Stimulated activated CD4-positive, alpha-beta T cell treated with anti-CD3 and anti-CD28 coated beads, Interleukin-1b, Interleukin-23, amount 100 ng/mL, for 1 hour (primary cell): ENCODE measurements around the gene DPP7.
"Not testable (repeated sequence)": the region's sequence is repeated elsewhere in the genome, so short reads cannot be mapped to it uniquely, and the experiment has no call there.

Experiments
- DNase-seq, 2 donors: peaks; one replicate each; pipeline ENCODE4 v3.0.0-alpha.2; 2020; ENCODE audit warnings: low read depth in 2 of 2

DPP7 gene

DNA sequence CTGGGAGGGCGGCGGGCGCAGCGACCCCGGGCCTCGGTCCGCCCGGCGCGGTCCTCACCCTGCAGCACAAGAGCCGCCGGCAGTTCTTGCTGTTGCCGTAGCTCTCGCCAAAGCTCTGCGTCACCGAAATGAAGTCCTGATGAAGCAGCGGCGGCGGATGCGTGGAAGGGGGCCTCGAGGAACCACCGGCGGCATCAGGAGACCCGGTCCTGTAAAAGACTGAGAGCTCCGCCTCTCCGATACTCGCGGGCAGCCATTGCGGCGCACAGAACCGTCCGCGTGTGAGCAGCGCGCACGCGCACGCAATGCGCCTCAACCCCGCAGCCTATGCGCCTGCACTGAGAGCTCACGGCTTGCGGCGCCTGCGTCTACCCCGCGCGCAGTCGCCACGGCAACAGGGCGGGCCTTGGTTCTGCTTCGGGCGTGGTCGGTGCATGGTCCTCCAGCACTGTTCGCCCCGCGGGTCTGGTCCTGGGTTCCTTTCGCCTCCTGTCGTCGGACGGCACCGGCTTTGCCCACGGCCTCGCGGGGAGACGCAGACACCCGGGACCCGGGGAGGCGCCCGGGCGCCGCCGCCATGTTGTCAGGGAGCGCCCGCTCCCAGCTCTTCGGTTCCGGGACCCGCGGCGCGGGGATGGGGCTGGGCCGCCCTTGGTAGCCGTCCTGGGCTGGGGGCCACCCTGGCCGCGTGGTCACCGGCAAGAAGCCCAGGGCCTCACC lies 15.1 kb upstream of the DPP7 start:
- peak; percentile 66 to 73 for DNase-seq

- DNase-seq, result no peak
These were observed 14.4 kb upstream of the DPP7 start for GRCh38 chr9:137128862-137129455.

DNA sequence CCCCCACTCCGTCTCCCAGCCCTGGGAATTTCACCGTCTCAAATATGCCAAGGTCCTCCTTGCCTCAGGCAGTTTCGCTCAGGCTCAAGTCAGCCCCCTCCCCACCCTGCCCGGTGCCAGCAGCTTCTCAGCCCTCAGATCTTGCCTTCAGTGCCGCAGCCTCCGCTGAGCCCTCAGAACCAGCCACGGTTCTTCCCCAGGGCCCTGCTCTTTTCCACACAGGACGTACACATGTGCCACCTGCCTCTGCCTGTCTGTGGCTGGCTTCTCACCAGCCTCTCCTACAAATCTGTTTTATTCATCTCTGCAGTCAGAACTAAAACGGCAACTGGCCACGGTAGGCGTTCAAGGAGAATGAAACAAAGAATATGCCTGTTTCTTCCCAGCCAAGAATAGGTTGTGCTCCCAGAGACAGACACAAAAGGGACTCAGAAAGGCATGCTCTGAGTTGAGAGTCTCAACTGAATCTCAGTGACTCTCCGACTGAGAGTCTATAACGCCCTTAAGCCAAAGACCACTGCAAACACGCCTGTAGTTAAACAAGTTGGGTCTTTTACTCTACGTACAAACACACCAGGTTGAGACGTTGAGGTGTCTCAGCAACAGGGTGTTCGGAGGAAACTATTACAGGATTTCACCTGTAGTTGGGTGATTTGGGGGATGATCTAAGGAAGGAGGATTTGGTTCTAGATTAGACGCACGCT lies 13.8 kb upstream of the DPP7 start:
- DNase-seq, result no peak

GRCh38 chr9:137127301-137128157 lies 13.0 kb upstream of the DPP7 start:
- no peak for DNase-seq

DNA sequence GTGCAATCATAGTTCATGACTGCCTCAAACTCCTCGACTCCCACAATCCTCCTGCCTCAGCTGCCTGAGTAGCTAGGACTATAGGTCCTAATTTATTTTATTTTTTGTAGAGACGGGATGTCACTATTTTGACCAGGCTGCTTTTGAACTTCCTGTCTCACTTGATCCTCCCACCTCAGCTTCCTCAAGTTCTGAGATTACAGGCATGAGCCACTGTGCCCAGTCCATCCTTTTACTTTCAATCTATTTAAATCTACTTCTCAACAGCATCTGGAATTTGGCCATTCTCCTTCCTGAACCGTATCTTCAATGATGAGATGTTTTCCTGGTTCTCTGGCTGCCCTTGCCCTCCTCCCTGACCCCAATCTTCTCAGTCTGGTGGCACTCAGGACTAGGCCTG lies 12.3 kb upstream of the DPP7 start:
- DNase-seq, result no peak

DNA sequence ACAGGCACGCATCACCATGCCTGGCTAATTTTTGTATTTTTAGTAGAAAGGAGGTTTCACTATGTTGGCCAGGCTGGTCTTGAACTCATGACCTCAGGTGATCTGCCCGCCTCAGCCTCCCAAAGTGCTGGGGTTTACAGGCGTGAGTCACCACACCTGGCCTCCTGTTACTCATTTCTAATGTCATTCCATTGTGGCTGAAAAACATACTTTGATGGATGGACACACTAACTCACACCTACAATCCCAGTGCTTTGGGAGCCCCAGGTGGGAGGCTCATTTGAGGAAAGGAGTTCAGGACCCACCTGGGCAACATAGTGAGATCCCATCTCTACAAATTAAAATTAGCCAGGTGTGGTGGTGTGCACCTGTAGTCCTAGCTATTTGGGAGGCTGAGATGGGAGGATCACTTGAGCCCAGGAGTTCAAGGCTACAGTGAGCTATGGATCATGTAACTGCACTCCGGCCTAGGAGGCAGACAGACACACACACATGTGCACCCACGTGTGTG lies 9.5 kb upstream of the DPP7 start:
- not testable (repeated sequence) for DNase-seq

DNA sequence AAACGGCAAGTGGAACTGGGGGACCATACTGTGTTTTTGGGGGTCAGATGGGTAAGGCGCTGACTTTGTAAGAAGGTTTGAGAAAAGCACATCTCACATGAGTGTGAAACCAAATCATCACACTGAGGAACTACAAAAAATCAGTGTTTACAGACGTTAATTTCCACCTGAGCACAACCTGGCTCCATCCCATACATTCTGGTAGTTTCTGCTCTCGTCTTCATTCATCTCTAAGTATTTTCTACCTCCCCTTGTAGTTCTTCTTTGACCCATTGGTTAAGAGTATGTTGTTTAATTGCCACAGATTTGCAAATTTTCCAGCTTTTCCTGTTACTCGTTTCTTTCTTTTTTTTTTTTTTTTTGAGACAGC lies 8.9 kb upstream of the DPP7 start:
- DNase-seq, result no peak

DNA sequence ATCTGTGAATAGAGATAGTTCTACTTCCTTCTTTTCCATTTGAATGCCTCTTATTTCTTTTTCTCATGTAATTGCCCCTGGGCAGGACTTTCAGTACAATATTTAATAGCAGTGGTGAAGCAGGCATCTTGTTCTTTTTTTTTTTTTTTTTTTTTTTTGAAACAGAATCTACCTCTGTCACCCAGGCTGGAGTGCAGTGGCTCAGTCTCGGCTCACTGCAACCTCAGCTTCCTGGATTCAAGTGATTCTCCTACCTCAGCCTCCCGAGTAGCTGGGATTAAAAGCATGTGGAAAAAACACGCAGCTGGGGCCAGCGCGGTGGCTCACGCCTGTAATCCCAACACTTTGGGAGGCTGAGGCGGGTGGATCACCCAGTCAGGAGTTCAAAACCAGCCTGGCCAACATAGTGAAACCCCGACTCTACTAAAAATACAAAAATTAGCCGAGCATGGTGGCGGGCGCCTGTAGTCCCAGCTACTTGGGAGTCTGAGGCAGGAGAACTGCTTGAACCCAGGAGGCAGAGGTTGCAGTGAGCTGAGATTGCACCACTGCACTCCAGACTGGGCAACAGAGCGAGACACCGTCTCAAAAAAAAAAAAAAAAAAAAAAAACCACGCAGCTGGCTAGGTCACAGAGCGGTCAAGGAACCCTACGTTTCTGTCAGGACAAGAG lies 8.4 kb upstream of the DPP7 start:
- not testable (repeated sequence) for DNase-seq

DNA sequence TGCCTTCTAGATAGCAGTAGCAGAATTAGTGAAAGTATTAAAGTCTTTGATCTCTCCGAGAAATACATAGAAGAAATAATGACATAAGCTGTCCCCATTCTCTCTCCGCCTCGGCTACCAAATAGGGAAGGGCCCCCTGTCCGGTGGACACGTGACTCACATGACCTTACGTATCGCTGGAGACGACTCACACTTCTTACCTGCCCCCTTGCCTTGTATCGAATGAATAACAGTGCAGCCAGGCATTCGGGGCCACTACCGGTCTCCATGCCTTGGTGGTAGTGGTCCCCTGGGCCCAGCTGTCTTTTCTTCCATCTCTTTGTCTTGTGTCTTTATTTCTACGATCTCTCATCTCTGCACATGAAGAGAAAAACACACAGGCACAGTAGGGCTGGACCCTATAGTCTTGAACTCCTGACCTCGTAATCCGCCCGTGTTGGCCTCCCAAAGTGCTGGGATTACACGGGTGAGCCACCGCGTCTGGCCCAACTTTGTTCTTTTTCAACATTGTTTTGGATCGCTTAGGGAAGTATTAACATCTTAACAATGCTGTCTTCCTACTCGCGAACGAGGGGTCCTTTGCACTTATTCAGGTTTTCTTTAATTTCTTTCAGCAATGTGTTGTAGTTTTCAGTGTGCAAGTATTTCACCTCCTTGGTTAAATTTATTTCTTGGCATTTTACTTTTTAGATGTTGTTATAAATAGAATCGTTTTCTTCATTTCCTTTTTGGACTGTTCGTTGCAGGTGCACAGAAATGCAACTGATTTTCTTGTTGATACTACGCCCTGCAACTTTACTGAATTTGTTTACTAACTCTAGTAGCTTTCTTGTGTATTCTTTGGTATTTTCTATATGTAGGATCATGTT lies 7.6 kb upstream of the DPP7 start:
- DNase-seq, result not testable (repeated sequence)

DNA sequence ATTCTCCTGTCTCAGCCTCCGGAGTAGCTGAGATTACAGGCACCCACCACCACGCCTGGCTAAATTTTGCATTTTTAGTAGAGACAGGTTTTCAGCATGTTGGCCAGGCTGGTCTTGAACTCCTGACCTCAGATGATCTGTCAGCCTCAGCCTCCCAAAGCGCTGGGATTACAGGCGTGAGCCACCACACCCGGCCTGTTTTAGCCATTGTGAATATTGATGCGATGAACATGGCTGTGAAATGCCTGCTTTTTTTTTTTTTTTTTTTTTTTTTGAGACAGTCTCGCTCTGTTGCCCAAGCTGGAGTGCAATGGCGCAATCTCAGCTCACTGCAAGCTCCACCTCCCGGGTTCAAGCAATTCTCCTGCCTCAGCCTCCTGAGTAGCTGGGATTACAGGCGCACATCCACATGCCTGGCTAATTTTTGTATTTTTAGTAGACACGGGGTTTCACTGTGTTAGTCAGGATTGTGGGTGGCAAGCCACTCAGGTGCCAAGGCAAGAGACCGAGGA lies 3.6 kb upstream of the DPP7 start:
- DNase-seq, result not testable (repeated sequence)

DNA sequence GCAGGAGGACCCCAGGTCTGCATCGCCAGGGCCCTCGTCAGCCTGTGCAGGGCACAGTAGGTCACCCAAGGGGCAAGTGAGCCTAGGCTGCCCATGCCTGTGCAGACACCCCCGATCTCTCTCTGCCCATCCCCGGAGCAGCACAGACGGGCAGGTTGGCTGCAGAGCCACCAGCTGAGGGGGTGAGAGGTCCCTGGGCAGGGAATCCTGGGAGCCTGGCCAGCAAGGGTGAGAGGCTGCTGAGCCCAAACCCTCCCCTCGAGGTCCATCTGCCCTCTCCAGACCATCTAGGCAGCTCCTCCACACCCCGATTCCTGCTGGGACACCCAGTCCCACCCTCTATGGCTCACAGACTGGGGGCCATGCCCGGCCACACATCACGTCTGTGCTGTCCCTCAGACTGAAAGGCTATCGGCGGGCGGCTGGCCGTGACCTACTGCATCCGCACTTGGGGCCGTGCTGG lies 2.8 kb upstream of the DPP7 start:
- no peak for DNase-seq

- DNase-seq, result no peak
These were observed 2.2 kb upstream of the DPP7 start for GRCh38 chr9:137116728-137117127.

DNA sequence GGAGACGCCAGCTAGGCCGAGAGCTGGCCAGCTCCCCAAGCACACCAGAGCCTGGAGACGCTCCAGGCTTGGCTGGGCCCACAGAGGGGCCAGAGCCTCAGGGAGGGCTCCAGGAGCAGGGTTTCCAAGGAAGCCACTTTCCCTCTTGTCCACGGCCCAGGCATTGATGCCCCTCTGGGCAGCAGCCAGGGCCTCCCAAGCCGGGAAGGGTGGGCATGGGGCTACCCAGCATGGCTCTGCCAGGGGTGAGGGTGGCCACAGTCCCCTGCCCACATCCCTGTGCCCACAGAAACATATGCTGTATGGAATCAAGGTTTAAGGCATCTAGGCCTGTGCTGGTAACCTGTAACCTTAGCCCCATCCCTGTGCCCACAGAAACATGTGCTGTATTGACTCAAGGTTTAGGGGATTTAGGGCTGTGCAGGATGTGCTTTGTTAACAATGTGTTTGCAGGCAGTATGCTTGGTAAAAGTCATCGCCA lies 1.5 kb upstream of the DPP7 start:
- no peak for DNase-seq

GRCh38 chr9:137115394-137116026 lies 977 bp upstream of the DPP7 start:
- DNase-seq, result no peak

- DNase-seq, result no peak
These were observed 317 bp downstream of the DPP7 start for GRCh38 chr9:137114220-137114612.

- no peak for DNase-seq
These were observed 961 bp downstream of the DPP7 start for GRCh38 chr9:137113385-137114159.

DNA sequence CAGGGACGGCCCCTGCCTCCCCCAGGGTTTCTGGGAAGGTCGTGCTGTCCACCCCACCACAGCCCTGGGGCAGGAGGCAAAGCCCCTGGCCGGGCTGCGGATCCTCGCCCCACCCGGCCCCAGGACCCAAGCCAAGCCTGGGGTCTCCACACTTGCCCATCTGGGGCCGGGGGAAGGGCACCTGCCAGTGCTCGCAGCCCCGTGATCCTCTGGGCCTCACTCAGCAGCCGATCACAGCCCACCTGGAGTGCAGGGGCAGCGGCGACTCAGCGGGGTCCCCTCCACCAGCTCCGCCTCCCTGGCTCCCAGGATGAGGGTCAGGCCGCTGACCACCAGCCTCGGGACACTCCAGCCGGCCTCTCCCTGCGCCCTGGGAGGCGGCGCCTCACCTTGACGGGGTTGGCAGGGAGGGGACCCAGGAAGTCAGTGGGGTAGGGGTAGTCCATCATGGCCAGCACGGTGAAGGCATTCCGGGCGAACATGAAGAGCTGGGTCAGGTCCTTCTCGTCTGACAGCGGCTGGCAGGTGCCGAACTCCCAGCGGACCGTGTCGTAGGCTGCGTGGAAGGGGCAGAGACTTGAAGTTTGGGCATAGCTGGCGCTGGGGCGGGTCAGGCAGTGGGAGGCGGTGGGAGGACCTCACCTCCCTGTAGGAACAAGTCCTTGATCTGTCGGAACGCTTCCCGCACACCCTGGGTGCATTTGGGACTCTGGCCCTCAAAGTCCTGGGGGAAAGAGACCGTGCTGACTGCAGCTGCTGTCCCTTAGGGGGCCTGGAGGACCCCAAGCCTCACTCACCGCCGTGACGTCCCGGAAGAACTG lies 1.8 kb downstream of the DPP7 start:
- DNase-seq, result no peak
